ENCODE results near the gene TMEM40. TPM values are rescaled to one million over a fixed set of nuclear protein-coding genes. Genes with fewer than 3 reads are reported as not detected.

Gene TMEM40
- total RNA-seq, 1 donor, result not detected

DNA sequence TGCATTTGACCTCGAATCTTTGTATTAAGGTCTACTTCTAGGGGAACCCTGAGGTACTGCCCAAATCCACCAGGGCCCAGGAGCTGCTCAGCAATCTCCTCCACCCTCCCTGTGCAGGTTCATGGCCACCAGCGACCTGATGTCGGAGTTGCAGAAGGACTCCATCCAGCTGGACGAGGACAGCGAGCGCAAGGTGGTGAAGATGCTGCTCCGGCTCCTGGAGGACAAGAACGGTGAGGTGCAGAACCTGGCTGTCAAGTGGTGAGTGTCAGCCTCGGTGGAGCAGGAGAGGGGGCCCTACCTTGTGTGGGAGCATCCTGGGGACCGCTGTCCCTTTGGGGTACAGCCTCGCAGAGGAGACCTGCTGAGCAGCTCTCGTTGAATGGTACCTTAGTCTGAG is 44.3 kb upstream of the TMEM40 start:
- Histone ChIP-seq H3K36me3 (ENCODE audit: insufficient read depth, low read length) (no peaks in the 10 kb centered on the region), H3K9me3 (ENCODE audit: low read depth, low read length) (no peaks in the 10 kb centered on the region), H3K27me3 (ENCODE audit: insufficient read depth, low read length) (no peaks in the 10 kb centered on the region), H2AFZ (ENCODE audit: low read length) (no peak overlapping the region), H3K4me3 (ENCODE audit: insufficient read depth, low read length) (no peak overlapping the region), H3K4me2 (ENCODE audit: insufficient read depth, low read length) (no peak overlapping the region), H4K20me1 (ENCODE audit: insufficient read depth, low read length) (peaks cover 1% of the 10 kb centered on the region), H3K4me1 (ENCODE audit: insufficient read depth, low read length) (no peaks in the 10 kb centered on the region), H3K27ac (ENCODE audit: low read depth, low read length) (no peak overlapping the region), H3K79me2 (ENCODE audit: insufficient read depth, low read length) (no peaks in the 10 kb centered on the region)
- TF ChIP-seq, protein P1, sequence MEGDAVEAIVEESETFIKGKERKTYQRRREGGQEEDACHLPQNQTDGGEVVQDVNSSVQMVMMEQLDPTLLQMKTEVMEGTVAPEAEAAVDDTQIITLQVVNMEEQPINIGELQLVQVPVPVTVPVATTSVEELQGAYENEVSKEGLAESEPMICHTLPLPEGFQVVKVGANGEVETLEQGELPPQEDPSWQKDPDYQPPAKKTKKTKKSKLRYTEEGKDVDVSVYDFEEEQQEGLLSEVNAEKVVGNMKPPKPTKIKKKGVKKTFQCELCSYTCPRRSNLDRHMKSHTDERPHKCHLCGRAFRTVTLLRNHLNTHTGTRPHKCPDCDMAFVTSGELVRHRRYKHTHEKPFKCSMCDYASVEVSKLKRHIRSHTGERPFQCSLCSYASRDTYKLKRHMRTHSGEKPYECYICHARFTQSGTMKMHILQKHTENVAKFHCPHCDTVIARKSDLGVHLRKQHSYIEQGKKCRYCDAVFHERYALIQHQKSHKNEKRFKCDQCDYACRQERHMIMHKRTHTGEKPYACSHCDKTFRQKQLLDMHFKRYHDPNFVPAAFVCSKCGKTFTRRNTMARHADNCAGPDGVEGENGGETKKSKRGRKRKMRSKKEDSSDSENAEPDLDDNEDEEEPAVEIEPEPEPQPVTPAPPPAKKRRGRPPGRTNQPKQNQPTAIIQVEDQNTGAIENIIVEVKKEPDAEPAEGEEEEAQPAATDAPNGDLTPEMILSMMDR (IDR thresholded peaks at IDR 0.05; ENCODE audit: extremely low read depth, low read depth, low read length), result no peak
- no peak for DNase-seq (ENCODE audit: insufficient read length, low spot score, missing footprints)

DNA sequence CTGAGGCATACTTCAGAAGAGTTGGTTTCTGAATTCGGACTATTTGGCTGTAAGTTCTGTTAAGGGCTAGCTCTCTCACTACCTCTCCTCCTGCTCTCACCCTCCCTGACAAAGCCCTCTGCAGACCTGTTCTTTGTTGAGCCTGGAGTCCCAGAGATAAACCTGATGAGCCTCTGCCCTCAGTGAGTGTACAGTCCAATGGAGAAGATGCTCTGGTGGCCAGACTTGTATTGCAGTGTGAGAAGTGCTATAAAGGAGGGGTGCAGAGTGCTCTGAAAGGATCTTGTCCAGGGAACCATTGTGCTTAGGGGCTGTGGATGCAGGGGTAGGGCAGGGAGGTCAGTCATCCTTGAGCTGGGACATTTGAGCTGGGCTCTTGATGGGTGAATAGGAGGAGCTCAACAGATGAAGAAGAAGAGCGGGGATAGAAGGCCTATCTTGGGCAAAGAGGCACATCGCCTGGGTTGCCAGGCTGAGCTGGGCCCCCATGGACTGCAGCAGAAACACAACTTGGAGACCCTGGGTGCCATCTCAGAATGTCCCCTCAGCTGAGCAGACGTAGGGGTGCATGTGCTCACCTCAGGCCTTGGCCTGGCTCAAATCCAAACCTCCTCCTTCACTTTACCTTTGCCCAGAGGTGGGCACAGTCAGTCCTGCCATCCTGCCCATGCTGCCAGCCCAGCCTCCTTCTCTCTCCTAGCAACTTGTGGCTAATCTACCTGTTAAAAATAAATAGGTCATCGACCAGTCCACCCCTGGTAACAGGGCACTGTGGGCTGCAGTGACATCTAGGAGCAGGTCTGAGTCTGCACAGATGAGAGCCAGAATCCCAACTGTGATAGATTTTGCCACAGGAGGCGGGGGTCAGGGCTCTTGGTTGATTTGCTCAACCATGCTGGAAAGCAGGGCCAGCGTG is 40.7 kb upstream of the TMEM40 start:
- Histone ChIP-seq H2AFZ (ENCODE audit: low read length) (no peak overlapping the region), H3K79me2 (ENCODE audit: insufficient read depth, low read length) (no peaks in the 10 kb centered on the region), H3K4me3 (ENCODE audit: insufficient read depth, low read length) (no peak overlapping the region), H3K27ac (ENCODE audit: low read depth, low read length) (no peak overlapping the region), H3K36me3 (ENCODE audit: insufficient read depth, low read length) (no peaks in the 10 kb centered on the region), H3K9me3 (ENCODE audit: low read depth, low read length) (no peaks in the 10 kb centered on the region), H4K20me1 (ENCODE audit: insufficient read depth, low read length) (peaks cover 2% of the 10 kb centered on the region), H3K4me2 (ENCODE audit: insufficient read depth, low read length) (no peak overlapping the region), H3K4me1 (ENCODE audit: insufficient read depth, low read length) (peaks cover 5% of the 10 kb centered on the region), H3K27me3 (ENCODE audit: insufficient read depth, low read length) (no peaks in the 10 kb centered on the region)
- TF ChIP-seq, protein P1 (IDR thresholded peaks at IDR 0.05; ENCODE audit: extremely low read depth, low read depth, low read length), result no peak
- no peak for DNase-seq (ENCODE audit: insufficient read length, low spot score, missing footprints)

DNA sequence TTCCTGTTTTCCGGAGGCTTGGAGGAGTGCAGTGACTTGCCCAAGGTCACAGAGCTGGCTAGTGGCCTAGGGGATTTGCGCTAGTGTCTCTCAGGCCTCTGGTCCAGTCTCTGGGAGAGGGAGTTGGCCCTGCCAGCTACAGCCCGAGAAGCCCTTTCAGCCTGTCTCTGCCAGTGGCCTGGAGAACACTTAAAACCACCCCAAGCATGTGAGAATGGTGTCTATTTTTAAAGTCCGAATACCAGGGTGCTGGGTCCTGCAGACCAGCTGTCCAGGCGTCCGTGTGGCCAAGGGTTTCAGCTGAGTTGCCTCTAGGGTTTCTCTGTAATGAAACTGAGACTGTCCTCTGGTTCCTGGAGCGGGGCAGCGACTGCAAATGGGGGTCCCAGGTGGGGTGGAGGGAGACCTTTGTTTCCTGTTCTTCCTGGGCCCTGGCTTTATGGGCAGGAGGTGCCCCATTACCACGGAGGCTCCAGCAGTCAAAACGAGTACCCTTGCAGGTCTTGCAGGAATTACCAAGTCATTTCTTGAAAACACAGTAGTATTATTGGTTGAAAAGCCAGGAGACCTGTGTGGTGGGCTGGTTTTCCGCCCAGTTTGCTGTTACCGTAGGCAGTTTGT is 39.6 kb upstream of the TMEM40 start:
- Histone ChIP-seq H3K9me3 (ENCODE audit: low read depth, low read length) (no peaks in the 10 kb centered on the region), H3K4me3 (ENCODE audit: insufficient read depth, low read length) (no peak overlapping the region), H4K20me1 (ENCODE audit: insufficient read depth, low read length) (peaks cover 2% of the 10 kb centered on the region), H2AFZ (ENCODE audit: low read length) (no peak overlapping the region), H3K27me3 (ENCODE audit: insufficient read depth, low read length) (no peaks in the 10 kb centered on the region), H3K27ac (ENCODE audit: low read depth, low read length) (no peak overlapping the region), H3K79me2 (ENCODE audit: insufficient read depth, low read length) (no peaks in the 10 kb centered on the region), H3K4me1 (ENCODE audit: insufficient read depth, low read length) (peaks cover 5% of the 10 kb centered on the region), H3K4me2 (ENCODE audit: insufficient read depth, low read length) (no peak overlapping the region), H3K36me3 (ENCODE audit: insufficient read depth, low read length) (no peaks in the 10 kb centered on the region)
- no peak for DNase-seq (ENCODE audit: insufficient read length, low spot score, missing footprints)
- TF ChIP-seq, protein P1 (IDR thresholded peaks at IDR 0.05; ENCODE audit: extremely low read depth, low read depth, low read length), result no peak

DNA sequence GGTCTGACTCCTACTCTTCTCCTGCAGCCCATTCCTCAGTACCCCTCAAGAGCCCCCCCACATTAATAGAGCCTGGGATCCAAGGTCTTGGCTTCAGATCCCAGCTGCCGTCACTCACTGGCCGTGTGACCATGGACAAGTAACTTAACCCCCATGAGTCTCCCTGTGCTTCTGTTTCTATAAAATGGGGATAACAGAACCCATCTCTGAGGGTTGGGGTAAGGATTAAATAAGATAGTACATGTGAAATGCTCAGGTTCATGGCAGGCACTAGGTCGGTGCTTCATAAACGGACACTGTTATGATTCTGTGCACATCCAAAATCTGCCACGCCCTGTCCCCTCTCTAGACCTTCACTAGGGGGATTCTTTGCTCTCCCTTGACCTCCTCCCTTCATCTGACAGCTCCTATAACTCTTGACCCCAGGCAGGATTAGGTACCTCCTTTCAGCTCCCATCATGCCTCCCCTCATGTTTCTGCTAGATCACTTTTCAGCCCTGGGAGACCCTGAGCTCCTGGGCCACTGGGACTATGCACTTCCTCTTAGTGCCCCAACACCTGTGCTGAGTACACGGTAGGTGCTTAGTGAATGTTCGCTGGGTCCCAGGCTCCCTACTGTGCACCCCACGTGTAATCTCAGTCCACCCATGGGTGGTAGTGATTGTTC is 39.0 kb upstream of the TMEM40 start:
- no peaks in the 10 kb centered on the region for H3K36me3 ChIP-seq (ENCODE audit: insufficient read depth, low read length)
- H3K4me1 ChIP-seq (ENCODE audit: insufficient read depth, low read length), result peaks cover 5% of the 10 kb centered on the region
- peaks cover 2% of the 10 kb centered on the region for H4K20me1 ChIP-seq (ENCODE audit: insufficient read depth, low read length)
- no peak overlapping the region for H3K4me2 ChIP-seq (ENCODE audit: insufficient read depth, low read length)
- no peak overlapping the region for H3K27ac ChIP-seq (ENCODE audit: low read depth, low read length)
- H2AFZ ChIP-seq (ENCODE audit: low read length), result no peak overlapping the region
- H3K4me3 ChIP-seq (ENCODE audit: insufficient read depth, low read length), result no peak overlapping the region
- H3K9me3 ChIP-seq (ENCODE audit: low read depth, low read length), result no peaks in the 10 kb centered on the region
- H3K79me2 ChIP-seq (ENCODE audit: insufficient read depth, low read length), result no peaks in the 10 kb centered on the region
- no peak for DNase-seq (ENCODE audit: insufficient read length, low spot score, missing footprints)
- H3K27me3 ChIP-seq (ENCODE audit: insufficient read depth, low read length), result no peaks in the 10 kb centered on the region
- TF ChIP-seq, protein P1 (IDR thresholded peaks at IDR 0.05; ENCODE audit: extremely low read depth, low read depth, low read length), result no peak

Data from osteoblast (primary cell).